Endothelial cell of umbilical vein (primary cell): ENCODE measurements around the gene SH3BP1. TPM values are rescaled to one million over a fixed set of nuclear protein-coding genes. Genes with fewer than 3 reads are reported as not detected.

ENCODE experiments used
- BruUV-seq: library from RNA; stranded (reverse); fragments of 400-500 nt; replicated peaks from 2 replicates; lab custom pipeline; 2021; lab: Mats Ljungman, UMichigan
- CTCF ChIA-PET: fragments of 300-600, 350-600 bp; sonication (Branson Sonifier 250); formaldehyde crosslinking; loops from one replicate; lab custom pipeline; 2021; ENCODE audit warnings: antibody characterized with exemption, inconsistent platforms; lab: Charles Lee
- POLR2A ChIA-PET: fragments of 300-600, 350-600 bp; sonication (Branson Sonifier 250); formaldehyde crosslinking; loops from one replicate; lab custom pipeline; 2021; ENCODE audit warnings: antibody characterized with exemption, inconsistent platforms; lab: Charles Lee
- DNase-seq: peaks from one replicate; pipeline ENCODE4 v3.0.0-alpha.2; 2011; ENCODE audit warnings: low read depth, low spot score
- FAIRE-seq: peaks from 2 replicates; lab custom pipeline; 2011; peaks lifted over from hg19 to GRCh38; lab: Jason Lieb, UNC
- H2AFZ ChIP-seq: 2 replicates; pipeline ENCODE4 v1.6.0; 2012; ENCODE audit warnings: low read depth, low read length, control low read depth, inconsistent platforms
- H3K27ac ChIP-seq: 2 replicates; pipeline ENCODE4 v1.5.1; 2011; ENCODE audit warnings: low read depth, mild to moderate bottlenecking, control low read depth, low read length, moderate library complexity; ENCODE audit not compliant: insufficient read depth
- H3K27me3 ChIP-seq, 2 experiments: 2 replicates each; pipeline versions ENCODE4 v1.6.0 to v1.6.1; 2011; ENCODE audit warnings: low read length in 2 of 2, mixed read lengths in 1 of 2; ENCODE audit not compliant: control insufficient read depth in 2 of 2, insufficient read depth in 2 of 2
- H3K36me3 ChIP-seq, 2 experiments: 2 replicates in 1 of 2; 3 replicates in 1 of 2; pipeline ENCODE4 v1.5.1; 2011; ENCODE audit warnings: low read length in 2 of 2, mild to moderate bottlenecking in 1 of 2, moderate library complexity in 1 of 2; ENCODE audit not compliant: control insufficient read depth in 2 of 2, insufficient read depth in 2 of 2; ENCODE audit errors: extremely low read depth in 1 of 2
- H3K4me1 ChIP-seq: 3 replicates; pipeline ENCODE4 v1.5.1; 2011; ENCODE audit warnings: mild to moderate bottlenecking, low read length; ENCODE audit not compliant: control insufficient read depth, insufficient read depth; ENCODE audit errors: extremely low read depth
- H3K4me2 ChIP-seq: 2 replicates; pipeline ENCODE4 v1.6.1; 2011; ENCODE audit warnings: low read length, control low read depth, mixed read lengths; ENCODE audit not compliant: insufficient read depth
- H3K4me3 ChIP-seq, 3 experiments: fragments of 200-600 bp in 1 of 3; sonication (generic), shearing (Covaris generic) in 1 of 3; replicated peaks in 1 of 3; 2 replicates each; pipeline ENCODE4 v1.5.1; 2011 to 2016; ENCODE audit warnings: control low read depth in 3 of 3, low read length in 3 of 3, mild to moderate bottlenecking in 2 of 3, inconsistent platforms in 1 of 3, low read depth in 1 of 3, moderate library complexity in 1 of 3; ENCODE audit not compliant: insufficient read depth in 1 of 3
- H3K79me2 ChIP-seq: 2 replicates; pipeline ENCODE4 v1.6.0; 2012; ENCODE audit warnings: low read length, inconsistent platforms; ENCODE audit not compliant: control insufficient read depth, insufficient read depth
- H3K9ac ChIP-seq: replicated peaks from 2 replicates; pipeline ENCODE3; 2011; ENCODE audit warnings: low read length, control low read depth; ENCODE audit not compliant: insufficient read depth; ENCODE audit errors: extremely low read depth
- H3K9me1 ChIP-seq: replicated peaks from 3 replicates; pipeline ENCODE4 v1.6.0; 2011; ENCODE audit warnings: mild to moderate bottlenecking, low read length; ENCODE audit not compliant: control insufficient read depth, insufficient read depth; ENCODE audit errors: extremely low read depth
- H3K9me3 ChIP-seq: replicated peaks from 2 replicates; pipeline ENCODE4 v1.5.1; 2012; ENCODE audit warnings: low read length, inconsistent platforms; ENCODE audit not compliant: control insufficient read depth, insufficient read depth
- H4K20me1 ChIP-seq: replicated peaks from 2 replicates; pipeline ENCODE3; 2011; ENCODE audit warnings: mild to moderate bottlenecking, low read length; ENCODE audit not compliant: control insufficient read depth, insufficient read depth; ENCODE audit errors: extremely low read depth
- EZH2 ChIP-seq: IDR thresholded peaks from 2 replicates; pipeline ENCODE4 v1.6.1; 2012; ENCODE audit warnings: borderline replicate concordance, low read depth, mild to moderate bottlenecking, moderate library complexity, low read length, inconsistent platforms; ENCODE audit not compliant: severe bottlenecking
- GATA2 ChIP-seq: IDR thresholded peaks from 2 replicates; pipeline ENCODE4 v1.7.0; 2011; ENCODE audit warnings: low read depth, mild to moderate bottlenecking, moderate library complexity, mixed read lengths, low read length; ENCODE audit not compliant: insufficient read length, insufficient read depth
- JUN ChIP-seq: IDR thresholded peaks from 2 replicates; pipeline ENCODE4 v1.6.1; 2011; ENCODE audit warnings: borderline replicate concordance, low read depth; ENCODE audit not compliant: insufficient read length, insufficient read depth
- MYC ChIP-seq: IDR thresholded peaks from one replicate; pipeline ENCODE4 v1.6.1; 2011; ENCODE audit warnings: mild to moderate bottlenecking, low read depth, low read length
- POLR2A ChIP-seq: IDR thresholded peaks from 2 replicates; pipeline ENCODE4 v1.6.1; 2012; ENCODE audit warnings: low read depth, mild to moderate bottlenecking, control low read depth, low read length
- POLR2AphosphoS5 ChIP-seq: IDR thresholded peaks from 2 replicates; pipeline ENCODE4 v1.6.1; 2012; ENCODE audit warnings: low read depth, mild to moderate bottlenecking, control low read depth, low read length, moderate library complexity; ENCODE audit not compliant: insufficient read depth
- dilution Hi-C: fragments of 300-500 bp; cut with MboI; formaldehyde crosslinking; loops from one replicate; pipeline ENCODE4 v1.15.0; 2019; ENCODE audit warnings: low sequenced_read_pairs; ENCODE audit not compliant: extremely low pct_ligation_motif_present
- intact Hi-C: fragments of 100-400 bp; cut with micrococcal nuclease; formaldehyde crosslinking; loops from one replicate; pipeline ENCODE4 v1.10.0; 2022
- polyA plus RNA-seq, 4 experiments: library from polyadenylated mRNA; depleted of rRNA in 3 of 4; stranded (reverse) in 3 of 4; unstranded in 1 of 4; fragments of >200 nt; gene quantifications; 2 replicates each; pipeline versions ENCODE4 v1.2.1 to v1.2.3, GENCODE V29; 2011 to 2012; ENCODE audit warnings: missing spikeins in 1 of 4
- total RNA-seq: library from RNA; stranded (reverse); gene quantifications from 2 replicates; pipeline ENCODE4 v1.2.3, GENCODE V29; 2021
- TF ChIP-seq, protein P1 (sequence below): IDR thresholded peaks from 2 replicates; pipeline ENCODE4 v1.6.1; 2011; ENCODE audit not compliant: insufficient read depth, insufficient read length

Gene SH3BP1
- total and polyA plus RNA-seq, 2 donors (not counting 3 experiments of a cell fraction or from before 2014, with no cell fraction given): 2.3 to 4.3 TPM

DNA sequence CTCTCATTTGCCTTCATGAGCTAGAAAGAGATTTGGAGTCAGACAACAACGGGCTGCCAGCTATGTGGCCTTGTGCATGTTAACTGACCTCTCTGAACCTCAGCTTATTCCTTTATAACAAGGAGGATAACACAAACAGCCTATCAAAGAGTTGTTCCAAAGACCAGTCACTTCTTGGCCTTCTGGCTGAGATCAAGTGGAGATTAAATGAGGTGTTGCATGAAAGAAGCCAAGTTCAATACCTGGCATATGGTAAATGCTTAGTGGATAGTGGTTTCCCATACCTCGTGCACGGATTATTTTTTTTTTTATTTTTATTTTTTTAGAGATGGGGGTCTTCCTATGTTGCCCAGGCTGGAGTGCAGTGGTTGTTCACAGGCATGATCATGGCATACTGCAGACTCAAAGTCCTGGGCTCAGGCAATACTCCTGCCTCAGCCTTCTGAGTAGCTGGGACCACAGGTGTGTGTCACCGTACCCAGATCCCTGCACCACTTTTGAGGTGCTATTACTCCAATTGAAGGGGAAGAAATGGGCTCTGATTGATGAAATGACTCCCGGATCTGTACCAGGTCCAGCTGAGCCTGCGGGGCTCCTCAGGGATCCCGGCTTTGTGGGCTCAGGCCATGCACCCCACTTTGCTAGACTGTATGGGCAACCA is 40.9 kb downstream of the SH3BP1 start:
- no TSS peak for BruUV-seq
- H3K36me3 ChIP-seq: peaks cover 7 to 8% of the 10 kb centered on the region in 2 experiments
- H3K9ac ChIP-seq: no peak overlapping the region
- intact Hi-C loops: loop anchor here (2.0 kb wide), 1 partner anchor 142 kb away; no protein-coding TSS in a partner anchor
- DNase-seq (no peak), FAIRE-seq (peak; percentile 63)
- no peaks in the 10 kb centered on the region for H3K27me3 ChIP-seq
- peak; percentile 88 for TF ChIP-seq POLR2A
- TF ChIP-seq POLR2AphosphoS5: peak; percentile 40
- TF ChIP-seq JUN: no peak
- dilution Hi-C loops: no loop called here
- H3K27ac ChIP-seq: no peak overlapping the region
- H2AFZ ChIP-seq: no peak overlapping the region
- no peaks in the 10 kb centered on the region for H3K9me1 ChIP-seq
- H3K4me1 ChIP-seq: peaks cover 9% of the 10 kb centered on the region
- H3K4me2 ChIP-seq: no peak overlapping the region
- no peaks in the 10 kb centered on the region for H3K9me3 ChIP-seq
- ChIA-PET CTCF (interaction anchor here (0.9 to 8.7 kb wide), 12 partner anchors 9 to 82 kb away, joined by 3 to 307 read pairs (median 4); partner anchors contain the start of genes GGA1 and PDXP), POLR2A (interaction anchor here (0.7 to 1.6 kb wide), 2 partner anchors 37 to 162 kb away, joined by 3 to 5 read pairs; no protein-coding TSS in a partner anchor)
- H4K20me1 ChIP-seq: no peaks in the 10 kb centered on the region
- H3K79me2 ChIP-seq: peaks cover 28% of the 10 kb centered on the region
- H3K4me3 ChIP-seq: no peak overlapping the region

DNA sequence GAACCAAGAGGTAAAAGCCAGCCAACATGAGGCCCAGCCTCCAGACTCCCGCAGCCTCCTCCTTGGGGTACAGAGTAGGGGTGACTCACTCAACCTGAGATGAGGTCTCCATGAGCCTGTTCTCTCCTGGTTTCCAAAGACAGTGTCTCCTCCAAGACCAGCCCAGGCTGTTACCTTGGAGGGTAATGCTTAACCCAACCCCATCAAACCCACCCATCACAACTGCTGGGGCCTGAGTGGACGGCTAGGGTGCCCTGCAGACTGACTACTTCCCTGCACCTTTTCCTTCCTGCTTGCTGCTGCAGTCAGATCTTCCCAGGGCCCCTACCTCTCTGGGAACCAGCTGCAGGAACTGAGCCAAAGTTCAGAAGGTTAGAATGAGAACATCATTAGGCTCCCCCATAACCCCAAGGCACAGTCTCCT is 41.5 kb downstream of the SH3BP1 start:
- ChIA-PET POLR2A (interaction anchor here (0.5 to 1.6 kb wide), 4 partner anchors 20 to 162 kb away, joined by 3 to 5 read pairs (median 4); no protein-coding TSS in a partner anchor), CTCF (interaction anchor here (0.6 to 8.7 kb wide), 27 partner anchors 9 to 141 kb away, joined by 3 to 307 read pairs (median 4); partner anchors contain the start of gene PDXP)
- no TSS peak for BruUV-seq
- no peak overlapping the region for H3K27ac ChIP-seq
- no peaks in the 10 kb centered on the region for H3K9me1 ChIP-seq
- peaks cover 7 to 8% of the 10 kb centered on the region in 2 experiments for H3K36me3 ChIP-seq
- peaks cover 11% of the 10 kb centered on the region for H3K4me1 ChIP-seq
- no peak for TF ChIP-seq MYC
- TF ChIP-seq EZH2: no peak
- TF ChIP-seq, protein P1, sequence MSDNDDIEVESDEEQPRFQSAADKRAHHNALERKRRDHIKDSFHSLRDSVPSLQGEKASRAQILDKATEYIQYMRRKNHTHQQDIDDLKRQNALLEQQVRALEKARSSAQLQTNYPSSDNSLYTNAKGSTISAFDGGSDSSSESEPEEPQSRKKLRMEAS: no peak
- TF ChIP-seq POLR2A: no peak
- no peak for TF ChIP-seq GATA2
- no peak overlapping the region for H3K4me3 ChIP-seq
- H3K27me3 ChIP-seq: no peaks in the 10 kb centered on the region
- no peak overlapping the region for H3K4me2 ChIP-seq
- peak; percentile 49 for FAIRE-seq
- dilution Hi-C loops (no loop called here), intact Hi-C loops (loop anchor here (1.0 to 2.0 kb wide), 4 partner anchors 23 to 142 kb away; partner anchors contain the start of gene PDXP)
- no peaks in the 10 kb centered on the region for H3K9me3 ChIP-seq
- DNase-seq: no peak
- no peaks in the 10 kb centered on the region for H4K20me1 ChIP-seq
- no peak overlapping the region for H2AFZ ChIP-seq
- H3K79me2 ChIP-seq: peaks cover 22% of the 10 kb centered on the region
- H3K9ac ChIP-seq: no peak overlapping the region
